ENCODE data around the gene AQP5.
A peak's percentile ranks its signal among the peaks of the same experiment; 100 is the strongest.

Gene AQP5

DNA sequence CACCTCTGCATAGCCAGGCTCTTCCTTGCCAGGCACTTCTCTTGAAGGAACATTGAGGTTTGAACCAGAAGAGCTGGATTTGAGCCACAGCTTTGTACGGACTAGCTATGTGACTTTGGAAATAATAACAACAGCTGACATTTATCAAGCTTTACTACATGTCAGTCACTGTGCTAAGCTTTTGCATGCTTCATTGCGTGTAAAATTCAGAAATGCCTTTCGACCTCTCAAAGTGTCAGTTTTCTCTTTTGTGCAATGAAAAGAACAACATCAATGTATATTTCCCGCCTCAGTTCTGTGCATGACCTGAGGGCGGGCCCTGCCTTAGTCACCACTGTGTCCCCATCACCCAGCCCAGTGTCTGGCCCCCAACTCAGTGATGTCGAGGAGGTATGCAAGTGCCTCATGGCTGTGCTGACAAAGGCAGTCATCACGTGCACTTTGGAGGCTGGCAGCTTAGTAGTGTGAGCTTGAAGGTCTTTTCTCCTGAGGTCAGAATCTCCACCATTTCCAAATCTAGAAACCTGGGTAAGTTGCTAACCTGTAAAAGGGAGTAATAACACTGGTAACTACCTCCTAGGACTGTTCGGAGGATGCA, 29.0 kb upstream of the AQP5 start:
- DNase-seq = no peak

DNA sequence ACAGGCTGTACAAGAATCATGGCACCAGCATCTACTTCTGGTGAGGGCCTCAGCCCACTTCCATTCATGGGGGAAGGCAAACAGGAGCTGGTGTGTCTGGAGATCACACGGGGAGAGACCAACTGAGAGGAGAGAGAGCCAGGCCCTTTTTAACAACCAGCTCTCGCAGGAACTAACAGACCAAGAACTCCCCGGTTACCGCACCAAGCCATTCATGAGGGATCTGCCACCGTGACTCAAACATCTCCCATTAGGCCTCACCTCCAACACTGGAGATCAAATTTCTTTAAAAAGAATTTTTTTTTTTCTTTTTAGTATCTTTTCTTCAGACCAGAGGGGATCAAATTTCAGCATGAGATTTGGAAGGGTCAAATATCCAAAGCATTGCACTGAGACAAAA, 27.9 kb upstream of the AQP5 start:
- no peak for DNase-seq

DNA sequence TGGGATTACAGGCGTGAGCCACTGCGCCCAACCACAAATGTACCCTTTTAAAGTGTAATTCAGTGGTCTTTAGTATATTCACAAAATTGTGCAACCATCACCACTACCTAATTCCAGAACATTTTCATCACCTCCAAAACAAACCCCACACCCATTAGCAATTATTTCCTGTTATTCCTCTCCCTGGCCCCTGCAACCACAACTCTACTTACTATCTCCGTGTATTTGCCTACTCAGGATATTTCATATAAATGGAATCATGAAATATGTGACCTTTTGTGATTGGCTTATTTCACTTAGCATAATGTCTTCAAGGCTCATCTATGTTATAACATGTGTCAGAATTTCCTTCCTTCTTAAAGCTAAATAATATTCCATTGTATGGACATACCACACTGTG, 27.2 kb upstream of the AQP5 start:
- no peak for DNase-seq

DNA sequence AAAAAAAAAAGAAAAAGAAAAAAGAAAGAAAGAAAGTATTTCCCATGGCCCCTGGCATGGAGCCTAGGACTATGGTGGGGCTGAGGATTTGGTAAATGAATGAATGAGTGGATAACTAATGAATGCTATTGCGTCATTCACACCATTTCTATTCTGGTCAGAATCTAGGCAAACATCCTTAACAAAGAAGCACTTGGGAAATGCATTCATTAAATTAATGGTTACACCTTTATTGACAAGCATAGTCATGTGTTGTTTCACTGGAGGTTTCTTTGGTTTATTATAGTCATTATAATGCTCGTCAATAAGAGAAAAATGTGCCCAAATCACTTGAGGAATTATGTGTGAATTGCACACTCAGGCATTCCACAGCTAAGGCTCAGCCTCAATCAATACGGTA, 24.7 kb upstream of the AQP5 start:
- no peak for DNase-seq

DNA sequence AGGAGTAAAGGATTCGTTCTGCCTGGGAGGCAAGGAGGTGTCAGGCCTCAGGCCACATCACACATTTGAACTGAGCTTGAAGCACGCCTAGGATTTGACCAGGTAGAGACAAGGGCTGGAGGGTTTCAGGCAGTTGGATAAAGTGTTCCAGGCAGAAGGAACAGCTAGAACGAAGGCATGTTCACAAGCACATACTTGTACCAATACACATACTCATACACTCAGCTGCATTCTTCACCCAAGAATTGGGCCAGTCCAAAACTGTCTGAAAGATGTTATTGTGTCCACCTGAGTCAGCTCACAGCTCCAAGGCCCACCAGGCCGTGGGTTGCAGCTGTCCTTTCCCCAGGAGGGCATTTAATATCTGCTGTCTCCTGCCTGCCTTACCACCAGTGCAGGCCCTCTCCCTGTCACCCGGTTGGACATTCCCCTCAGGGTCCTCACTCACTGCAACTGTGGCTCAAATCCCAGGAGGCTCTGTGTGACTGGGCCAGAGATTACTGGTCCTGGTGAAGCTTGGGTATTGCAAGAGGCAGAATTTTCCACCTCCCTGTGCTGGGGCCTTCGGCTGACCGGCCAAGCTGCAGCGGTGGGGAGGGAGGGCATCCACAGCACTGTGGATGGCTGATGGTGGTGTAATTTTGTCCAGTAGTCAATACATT, 23.9 kb upstream of the AQP5 start:
- DNase-seq = no peak

DNA sequence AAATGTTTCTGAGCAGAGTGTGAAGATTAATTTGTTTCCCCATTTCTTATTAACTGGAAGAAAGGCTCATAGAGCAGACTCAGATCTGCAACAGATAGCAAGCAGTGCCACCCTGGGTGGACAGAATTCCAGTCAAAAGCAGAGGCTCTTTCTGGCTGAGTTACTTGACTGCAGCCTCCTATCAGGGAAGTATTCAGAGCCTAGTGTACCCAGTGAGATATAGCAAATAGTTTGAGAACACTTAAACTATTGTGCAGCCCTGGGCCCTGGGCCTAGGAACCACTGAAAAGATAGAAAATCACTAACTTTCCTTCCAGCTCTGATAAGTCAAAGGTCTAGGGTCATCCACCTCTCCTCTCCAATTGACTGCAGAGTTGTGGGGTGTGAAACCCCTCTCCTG, 22.4 kb upstream of the AQP5 start:
- no peak for DNase-seq

DNA sequence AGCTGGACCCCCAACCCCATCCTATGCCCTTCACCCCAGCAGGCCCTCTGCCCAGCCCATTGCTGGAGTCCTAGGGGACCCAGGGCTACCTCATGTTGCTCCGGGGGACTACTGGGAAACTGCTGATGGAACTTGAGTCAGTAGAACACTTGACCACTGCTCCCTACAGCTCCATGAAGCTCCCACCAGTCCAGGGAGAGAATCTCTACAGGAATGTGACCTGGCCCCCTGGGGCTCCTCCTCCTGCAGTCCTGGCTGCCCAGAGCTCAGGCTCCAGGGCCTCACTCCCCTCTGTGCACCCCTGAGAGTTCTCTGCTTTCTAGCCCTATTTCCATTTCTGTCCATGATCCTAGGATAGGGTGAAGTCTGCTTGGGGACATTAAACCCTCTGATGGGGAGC, 22.0 kb upstream of the AQP5 start:
- no peak for DNase-seq

DNA sequence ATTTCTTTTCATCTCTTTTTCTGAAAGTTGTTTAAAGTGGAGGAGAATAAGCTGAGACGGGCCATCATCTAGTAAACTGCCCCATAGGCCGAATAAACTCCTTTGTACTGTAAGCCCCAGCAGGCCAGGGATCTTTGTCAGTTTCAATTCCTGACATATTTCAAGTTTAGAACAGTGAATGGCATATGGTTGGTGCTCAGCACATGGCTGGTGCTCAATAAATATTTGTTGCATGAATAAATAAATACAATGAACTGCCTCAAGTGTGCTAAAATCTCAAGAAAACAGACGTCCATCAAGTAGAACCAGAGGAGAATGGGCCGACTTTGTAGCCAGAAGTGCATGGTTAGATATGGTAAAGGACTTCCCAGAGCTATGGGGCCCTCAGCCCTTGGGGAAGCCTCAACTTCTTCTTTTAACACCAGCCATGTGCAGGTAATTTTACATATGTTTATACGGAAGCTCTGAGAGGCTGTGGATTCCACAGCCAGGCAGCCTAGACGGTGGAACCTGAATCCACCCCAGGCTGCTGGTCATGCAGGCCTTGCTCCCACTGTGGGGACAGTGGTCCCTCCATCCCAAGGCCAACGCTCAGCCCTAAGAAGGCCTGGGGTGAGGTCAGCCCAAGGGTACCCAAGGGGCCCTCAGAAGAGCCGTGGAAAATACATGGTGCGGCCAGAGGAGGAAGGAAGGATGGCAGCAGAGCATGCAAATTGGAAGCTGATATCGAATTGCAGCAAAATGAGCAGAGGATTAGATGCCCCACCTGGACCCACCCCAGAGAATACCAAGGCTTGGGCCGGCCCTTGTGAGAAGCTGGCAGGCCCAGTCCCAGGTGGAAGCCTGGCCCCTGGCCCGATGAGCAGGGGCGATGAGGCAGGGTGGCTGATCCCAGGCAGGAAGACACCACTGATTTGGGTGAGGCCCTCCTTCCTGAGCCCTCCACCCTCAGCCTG, 19.8 kb upstream of the AQP5 start:
- no peak for DNase-seq

DNA sequence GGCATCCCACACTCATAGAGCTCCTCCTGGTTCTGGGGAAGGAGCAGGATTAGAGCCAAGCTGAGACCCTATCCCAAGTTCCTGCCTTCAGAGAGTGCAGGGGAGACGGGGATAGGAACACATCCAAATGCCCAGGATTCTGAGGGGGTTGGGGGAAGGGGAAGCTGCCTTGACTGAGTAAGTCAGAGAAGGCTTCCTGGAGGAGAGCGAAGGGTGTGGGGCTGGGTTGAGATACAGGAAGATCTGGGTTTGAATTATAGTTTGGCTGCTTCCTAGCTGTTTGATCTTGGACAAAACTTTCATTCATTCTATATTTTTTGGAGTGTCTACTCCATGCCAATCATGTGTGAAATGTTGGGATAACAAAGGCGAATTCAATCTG, 19.2 kb upstream of the AQP5 start:
- no peak for DNase-seq

DNA sequence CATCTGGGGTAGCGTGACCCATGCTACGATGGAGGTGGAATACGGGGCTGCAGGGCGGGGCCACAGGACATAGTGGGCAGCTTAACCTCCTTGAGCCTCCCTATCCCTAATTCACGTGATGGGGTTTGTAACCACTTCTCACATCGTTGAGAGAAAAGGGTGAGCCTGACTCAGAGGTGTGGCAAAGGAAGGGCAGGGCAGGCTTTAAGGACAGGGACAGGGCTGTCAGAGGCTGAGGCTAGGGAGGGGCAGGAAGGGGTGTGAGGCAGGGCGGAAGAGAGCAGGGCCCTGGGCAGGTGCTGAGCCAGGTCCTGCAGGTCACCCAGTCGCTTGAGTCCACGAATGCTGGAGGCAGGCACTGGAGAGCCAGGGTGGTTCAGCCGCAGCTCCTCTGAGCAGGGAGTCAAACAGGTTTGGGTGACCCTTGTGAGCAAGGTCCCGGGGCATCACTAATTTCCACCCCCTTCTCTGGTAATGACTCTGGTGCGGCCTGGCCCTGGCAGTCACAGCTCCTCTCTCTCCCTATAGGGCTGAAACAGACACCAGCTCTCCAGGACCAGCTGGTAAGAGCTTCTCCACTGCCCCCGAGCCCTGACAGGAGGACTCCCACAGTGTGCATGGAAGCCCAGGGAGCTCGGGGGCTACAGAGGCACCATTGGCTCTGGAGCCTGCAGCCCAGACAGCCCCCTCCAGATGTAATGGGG, 18.6 kb upstream of the AQP5 start:
- peak; percentile 16 for DNase-seq

DNA sequence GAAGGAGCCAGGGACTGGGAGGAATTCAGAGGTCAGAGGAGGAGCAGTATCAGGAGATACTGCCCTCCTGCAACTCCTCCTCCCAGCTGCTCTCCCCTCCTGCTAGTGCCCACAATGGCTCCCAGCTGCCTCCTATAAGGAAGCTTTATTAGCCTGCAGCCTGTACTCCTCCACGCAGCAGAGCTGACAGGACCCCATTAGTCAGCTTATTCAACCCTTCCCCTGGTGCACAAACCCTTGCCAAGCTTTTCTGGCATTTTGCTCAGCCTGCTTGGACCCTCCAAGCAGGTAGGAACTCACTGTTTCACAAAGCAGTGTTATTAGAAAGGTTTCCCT, 18.1 kb upstream of the AQP5 start:
- DNase-seq = no peak

DNA sequence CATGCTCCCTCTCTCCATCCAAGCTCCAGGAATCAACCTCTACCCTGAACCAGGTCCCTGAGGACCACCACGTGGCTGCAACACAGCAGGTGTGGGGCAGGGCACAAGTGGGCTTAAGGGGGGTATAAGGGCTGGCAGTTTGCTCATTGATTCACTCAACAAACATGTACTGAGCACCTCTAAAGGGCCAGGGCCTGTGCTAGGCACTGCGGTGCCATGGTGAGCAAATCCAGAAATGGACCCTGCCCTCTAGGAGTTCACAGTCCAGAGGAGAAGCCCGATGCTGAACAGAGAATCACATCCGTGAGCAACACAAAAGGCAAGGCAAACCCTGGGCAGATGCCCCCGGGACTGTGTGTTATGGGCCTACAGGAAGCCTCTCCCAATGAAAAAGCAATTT, 17.6 kb upstream of the AQP5 start:
- no peak for DNase-seq

DNA sequence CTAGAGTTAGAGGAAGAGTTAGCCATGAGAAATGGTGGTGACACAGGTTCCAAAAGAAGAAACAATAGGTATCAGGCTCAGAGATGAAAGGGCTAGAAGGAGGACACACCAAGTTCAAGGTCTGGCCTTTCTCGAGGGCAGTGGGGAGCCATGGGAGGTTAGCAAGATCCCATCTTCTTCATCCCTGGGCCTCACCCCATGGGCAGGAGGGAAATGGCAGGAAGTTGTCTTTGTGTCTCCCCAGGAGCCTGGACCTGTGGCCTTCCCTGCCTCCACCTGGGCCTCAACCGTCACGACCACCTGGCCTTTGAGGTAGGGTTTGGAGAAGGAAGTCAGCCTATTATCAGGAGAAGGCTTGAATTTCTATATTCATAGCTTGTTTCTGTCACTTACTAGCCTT, 17.0 kb upstream of the AQP5 start:
- DNase-seq = no peak

DNA sequence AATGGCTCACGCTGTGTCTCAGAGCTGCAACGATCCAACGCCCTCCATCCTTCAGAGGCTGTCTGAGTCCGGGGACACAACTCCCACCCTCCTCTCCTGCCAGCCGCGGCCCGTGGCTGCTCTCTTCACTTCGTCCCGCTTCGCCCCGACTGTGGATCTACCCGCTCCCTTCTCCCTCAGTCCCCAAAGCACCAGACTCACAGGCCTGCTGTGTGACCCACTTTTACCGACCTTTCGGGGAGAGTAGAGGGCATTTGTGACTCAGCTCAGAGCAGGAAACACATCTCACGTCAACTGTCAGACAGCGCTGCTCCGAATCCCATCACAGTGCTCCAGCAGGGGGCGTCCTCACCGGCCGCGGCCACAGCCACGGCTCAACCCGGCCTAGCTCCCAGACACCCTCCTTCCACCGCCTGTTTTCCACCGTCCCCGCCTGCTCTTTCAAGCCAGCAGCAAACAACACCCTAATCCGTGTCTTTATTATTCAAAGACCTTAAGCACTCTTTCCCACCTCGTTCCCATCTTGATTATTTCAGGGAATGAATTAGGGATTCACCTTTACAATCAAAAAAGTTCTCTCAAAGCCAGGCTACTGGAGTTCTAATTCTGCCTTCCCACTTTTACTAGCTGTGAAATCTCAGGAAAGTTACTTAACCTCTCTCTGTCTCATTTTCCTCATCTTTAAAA, 16.1 kb upstream of the AQP5 start:
- DNase-seq = peak; percentile 84

DNA sequence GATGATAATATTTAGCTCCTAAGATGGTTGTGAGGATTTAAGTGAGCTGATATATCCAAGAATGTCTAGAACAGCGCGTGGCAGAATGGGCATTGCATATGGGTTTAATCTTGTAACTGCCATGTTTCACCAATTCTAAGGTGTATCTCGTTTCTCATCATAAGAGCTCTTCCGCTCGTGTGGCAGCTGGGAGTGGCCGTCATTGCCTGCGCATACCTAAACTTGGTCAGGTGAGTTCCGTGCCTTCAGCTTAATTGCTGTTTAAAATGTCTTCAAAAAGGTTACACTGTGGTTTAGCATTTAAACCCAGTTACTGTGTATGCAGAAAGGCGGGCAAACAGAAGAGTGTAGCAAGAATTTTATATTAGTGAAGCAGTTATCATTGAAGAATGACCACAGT, 15.6 kb upstream of the AQP5 start:
- DNase-seq = no peak

DNA sequence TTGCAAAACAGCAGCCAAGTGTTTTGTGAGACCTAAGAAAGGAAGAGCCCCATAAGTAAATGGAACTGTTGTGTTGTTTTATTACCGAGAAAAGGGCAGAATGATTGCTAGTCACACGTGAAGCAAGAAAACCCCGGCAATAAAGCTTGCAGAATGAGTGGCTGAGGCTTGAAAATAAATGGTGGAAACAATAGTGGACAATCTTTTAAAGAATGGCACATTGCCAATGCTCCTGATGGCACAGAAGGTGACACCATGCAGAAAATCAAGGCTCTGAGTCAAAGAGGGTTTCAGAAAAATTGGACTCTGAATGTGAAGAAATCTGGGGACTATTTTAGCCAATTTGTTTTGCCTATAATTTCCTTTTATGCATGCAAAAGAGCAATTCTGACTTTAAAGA, 15.2 kb upstream of the AQP5 start:
- DNase-seq = no peak

DNA sequence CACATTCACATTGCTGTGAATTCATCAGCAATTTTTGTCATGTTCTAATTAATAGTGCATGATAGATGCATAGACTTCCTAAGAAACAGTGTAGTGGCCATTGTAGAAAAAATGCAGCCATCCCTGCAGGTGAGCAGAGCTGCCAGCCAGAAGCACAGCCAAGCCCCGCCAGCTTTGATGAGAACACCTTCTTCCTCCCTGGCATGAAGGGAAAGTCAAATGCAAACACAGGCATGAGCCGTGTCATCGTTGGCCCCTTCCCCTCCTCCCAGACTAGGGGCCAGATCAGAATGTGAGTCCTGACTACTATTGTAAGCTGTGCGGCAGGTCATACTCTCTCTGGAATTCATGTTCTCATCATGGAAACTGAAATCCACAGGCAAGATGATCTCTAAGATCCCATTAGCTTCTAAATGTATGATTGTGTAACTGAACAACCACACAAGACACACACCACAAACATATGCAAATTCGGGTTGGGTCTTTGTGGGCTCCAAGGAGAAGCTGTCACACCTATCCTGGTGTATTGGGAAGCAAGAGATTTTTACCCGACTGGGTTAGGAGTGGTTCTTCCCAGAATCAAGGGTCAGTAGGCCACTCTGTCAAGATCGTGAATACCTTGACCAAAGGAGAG, 14.0 kb upstream of the AQP5 start:
- no peak for DNase-seq

DNA sequence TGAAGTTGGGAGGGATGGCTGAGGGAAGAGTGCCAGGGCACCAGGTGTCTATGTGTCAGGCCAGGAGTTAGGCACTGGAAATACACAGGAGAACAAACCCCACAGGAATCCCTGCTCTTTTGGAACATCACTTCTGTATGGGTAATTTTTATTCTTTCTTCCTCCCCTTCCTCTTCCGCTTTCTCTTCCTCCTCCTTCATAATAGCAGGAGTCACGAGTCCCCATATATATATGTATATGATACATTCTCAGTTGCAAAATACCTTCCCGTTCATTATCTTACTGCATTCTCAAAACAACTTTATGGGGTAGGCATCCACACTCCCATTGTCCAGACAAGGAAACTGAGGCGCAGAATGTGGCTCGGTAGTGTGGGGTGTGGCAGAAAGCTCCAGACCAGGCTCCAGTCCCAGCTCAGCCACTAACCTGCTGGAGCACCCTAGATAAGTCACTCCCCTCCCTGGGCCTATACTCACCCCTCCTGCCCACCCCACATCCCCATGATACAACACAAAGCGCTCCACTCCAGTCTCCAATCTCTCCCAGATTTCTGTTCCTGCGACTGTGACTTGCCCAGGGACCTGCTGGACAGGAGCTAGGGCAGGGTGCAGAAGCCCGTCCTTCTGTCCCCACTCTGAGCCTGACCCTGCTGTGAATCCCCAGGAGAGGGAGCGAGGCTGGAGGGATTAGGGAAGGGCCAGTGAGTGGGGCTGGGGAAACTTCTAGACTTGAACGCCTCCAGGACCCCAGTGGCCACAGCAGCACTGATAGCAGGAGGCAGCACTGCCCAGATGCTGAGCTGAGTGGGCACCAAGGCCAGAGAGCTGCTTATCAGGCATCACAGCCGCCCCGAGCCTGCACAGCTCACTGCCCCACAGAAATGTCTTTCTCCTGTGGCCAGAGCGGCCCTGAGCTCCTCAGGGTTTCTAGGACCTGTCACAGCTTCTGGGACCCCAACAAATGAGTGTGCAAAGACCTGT, 12.5 kb upstream of the AQP5 start:
- no peak for DNase-seq

DNA sequence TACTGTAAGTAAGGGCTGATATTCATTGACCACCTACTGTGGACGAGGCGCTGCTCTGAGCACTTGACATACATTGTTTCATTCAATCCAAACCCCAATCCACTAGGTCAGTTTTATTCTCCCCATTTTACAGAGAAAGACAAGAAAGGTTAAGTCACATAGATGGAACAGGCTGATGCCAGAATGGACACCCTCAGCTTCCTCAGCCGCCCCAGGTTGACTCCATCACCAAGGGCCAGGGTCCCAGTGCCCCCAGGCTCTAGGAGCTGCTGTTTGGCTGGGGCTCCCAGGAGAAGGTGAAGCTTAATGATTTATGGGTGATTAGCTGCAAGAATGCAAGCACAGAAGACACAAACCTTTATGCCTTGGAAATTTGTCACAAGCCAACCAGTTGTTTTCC, 11.8 kb upstream of the AQP5 start:
- no peak for DNase-seq

DNA sequence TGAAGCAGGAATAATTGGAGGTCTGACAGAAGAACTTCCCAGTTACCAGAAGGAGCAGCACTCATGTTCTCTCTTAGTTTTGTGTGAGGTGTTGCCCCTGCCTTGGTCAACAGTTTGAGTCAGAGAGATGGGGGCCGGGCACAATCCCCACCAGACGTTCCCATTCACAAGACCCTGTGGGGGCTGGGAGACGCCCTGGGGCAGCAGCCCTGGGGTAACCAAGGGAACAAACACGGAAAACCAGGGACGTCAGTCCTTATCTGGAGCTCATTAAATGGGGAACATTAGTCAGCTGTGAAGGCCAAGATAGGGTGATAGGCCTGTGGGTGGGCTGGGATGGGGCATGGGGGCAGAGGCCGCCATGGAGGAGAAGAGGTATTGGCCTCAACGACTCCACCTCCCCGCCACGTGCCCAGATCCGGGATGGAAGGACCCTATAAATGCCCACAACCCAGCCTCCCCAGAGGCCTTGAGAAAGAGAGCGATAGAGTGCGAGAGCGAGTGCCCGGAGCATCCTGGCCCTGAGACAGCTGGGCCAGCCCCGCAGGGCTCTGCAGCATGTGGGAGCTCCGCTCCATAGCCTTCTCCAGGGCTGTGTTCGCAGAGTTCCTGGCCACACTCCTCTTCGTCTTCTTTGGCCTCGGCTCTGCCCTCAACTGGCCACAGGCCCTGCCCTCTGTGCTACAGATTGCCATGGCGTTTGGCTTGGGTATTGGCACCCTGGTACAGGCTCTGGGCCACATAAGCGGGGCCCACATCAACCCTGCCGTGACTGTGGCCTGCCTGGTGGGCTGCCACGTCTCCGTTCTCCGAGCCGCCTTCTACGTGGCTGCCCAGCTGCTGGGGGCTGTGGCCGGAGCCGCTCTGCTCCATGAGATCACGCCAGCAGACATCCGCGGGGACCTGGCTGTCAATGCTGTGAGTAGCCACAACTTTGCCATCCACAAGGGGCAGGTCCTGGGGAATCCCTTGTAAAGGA, 11.1 kb upstream of the AQP5 start, which contains the start of gene AQP2:
TSS of gene AQP2 (plus strand) at position 465 of the 979 bp plus-strand sequence. CDS start at position 559, 94 bp downstream.
- no peak for DNase-seq
